SU-DHL-6 (cell line): ENCODE measurements around the gene FAM9A.
"Not testable (repeated sequence)": the region's sequence is repeated elsewhere in the genome, so short reads cannot be mapped to it uniquely, and the experiment has no call there.

Experiments used
- H2AFZ ChIP-seq: fragments of 200-600 bp; sonication (generic); 2 replicates; pipeline ENCODE4 v1.6.1; 2014; ENCODE audit warnings: low read depth, mild to moderate bottlenecking, moderate library complexity, mixed read lengths, antibody characterized with exemption, low read length; ENCODE audit not compliant: severe bottlenecking
- H3F3A ChIP-seq: fragments of 200-600 bp; shearing (Covaris generic); 2 replicates; pipeline ENCODE4 v1.6.0; 2016; ENCODE audit warnings: antibody characterized with exemption, mild to moderate bottlenecking; ENCODE audit not compliant: insufficient read depth
- H3K27ac ChIP-seq: fragments of 200-600 bp; sonication (generic); 2 replicates; pipeline ENCODE4 v1.5.1; 2016; ENCODE audit warnings: low read depth, mild to moderate bottlenecking, low read length, moderate library complexity, mixed read lengths
- H3K27me3 ChIP-seq: fragments of 200-600 bp; sonication (generic), shearing (Covaris generic); 2 replicates; pipeline ENCODE4 v1.6.0; 2014; ENCODE audit warnings: mild to moderate bottlenecking, low read length
- H3K36me3 ChIP-seq: fragments of 200-600 bp; sonication (generic); 2 replicates; pipeline ENCODE4 v1.6.1; 2014; ENCODE audit warnings: mild to moderate bottlenecking, low read length, mixed read lengths
- H3K4me2 ChIP-seq: fragments of 300-600, 200-600 bp; shearing (Covaris generic), sonication (generic); 2 replicates; pipeline ENCODE4 v1.6.0; 2014; ENCODE audit warnings: low read length, low read depth, mild to moderate bottlenecking; ENCODE audit not compliant: poor library complexity, severe bottlenecking
- H3K4me3 ChIP-seq: fragments of 200-600 bp; sonication (generic); 2 replicates; pipeline ENCODE4 v1.5.1; 2014; ENCODE audit warnings: antibody characterized with exemption, low read length, mild to moderate bottlenecking, mixed read lengths; ENCODE audit not compliant: insufficient read depth, poor library complexity, severe bottlenecking
- H3K79me2 ChIP-seq: fragments of 200-600 bp; sonication (generic); 2 replicates; pipeline ENCODE4 v1.6.1; 2014; ENCODE audit warnings: mild to moderate bottlenecking, low read length, moderate library complexity; ENCODE audit not compliant: insufficient read depth
- H3K9ac ChIP-seq: fragments of 200-600 bp; sonication (generic); 2 replicates; pipeline ENCODE4 v1.7.0; 2014; ENCODE audit warnings: mild to moderate bottlenecking, low read length
- H3K9me2 ChIP-seq: fragments of 200-600 bp; sonication (generic); replicated peaks from 2 replicates; pipeline ENCODE4 v1.6.1; 2014; ENCODE audit warnings: low read length; ENCODE audit not compliant: insufficient read depth
- H3K9me3 ChIP-seq: fragments of 200-600 bp; sonication (generic); 2 replicates; pipeline ENCODE4 v1.6.1; 2014; ENCODE audit warnings: low read length, mixed read lengths; ENCODE audit not compliant: insufficient read depth
- H4K20me1 ChIP-seq: fragments of 200-600 bp; sonication (generic); 2 replicates; pipeline ENCODE4 v1.6.1; 2014; ENCODE audit warnings: low read depth, mild to moderate bottlenecking, antibody characterized with exemption, low read length, moderate library complexity, mixed read lengths
- CTCF ChIP-seq: fragments of 200-600 bp; sonication (generic); IDR thresholded peaks from one replicate; pipeline ENCODE4 v1.5.1; 2017; ENCODE audit warnings: antibody characterized with exemption, mild to moderate bottlenecking, low read length, moderate library complexity; ENCODE audit not compliant: insufficient read depth, poor library complexity, severe bottlenecking
- EZH2phosphoT487 ChIP-seq: fragments of 200-600 bp; sonication (generic), shearing (Covaris generic); conservative IDR thresholded peaks from 2 replicates; pipeline ENCODE4 v1.6.1; 2018; ENCODE audit warnings: mild to moderate bottlenecking, antibody characterized with exemption, low read length, moderate library complexity, mixed read lengths

The FAM9A gene

GRCh38 chrX:8757609-8758389, 43.4 kb downstream of the FAM9A start:
- not testable (repeated sequence) for H3K27me3 ChIP-seq, H3F3A ChIP-seq, H3K9ac ChIP-seq, H4K20me1 ChIP-seq, H3K4me2 ChIP-seq, H3K36me3 ChIP-seq, H3K9me2 ChIP-seq, H3K79me2 ChIP-seq, H2AFZ ChIP-seq, H3K4me3 ChIP-seq, H3K27ac ChIP-seq, H3K9me3 ChIP-seq

GRCh38 chrX:8755813-8756212, 45.4 kb downstream of the FAM9A start:
- no peaks in the 10 kb centered on the region for H3K9me2 ChIP-seq
- TF ChIP-seq EZH2phosphoT487 (no peak), CTCF (no peak)
- H4K20me1 ChIP-seq: no peaks in the 10 kb centered on the region
- H2AFZ ChIP-seq: no peak overlapping the region
- no peaks in the 10 kb centered on the region for H3K27me3 ChIP-seq
- H3K9ac ChIP-seq: no peak overlapping the region
- H3K36me3 ChIP-seq: no peaks in the 10 kb centered on the region
- no peaks in the 10 kb centered on the region for H3K9me3 ChIP-seq
- no peaks in the 10 kb centered on the region for H3F3A ChIP-seq
- H3K4me3 ChIP-seq: no peak overlapping the region
- no peak overlapping the region for H3K4me2 ChIP-seq
- H3K79me2 ChIP-seq: no peaks in the 10 kb centered on the region
- no peak overlapping the region for H3K27ac ChIP-seq

- Histone ChIP-seq H2AFZ (no peak overlapping the region), H3K36me3 (no peaks in the 10 kb centered on the region)
These were observed 46.1 kb downstream of the FAM9A start for GRCh38 chrX:8755116-8755515.

More at GRCh38 chrX:8755116-8755515, 46.1 kb downstream of the FAM9A start:
- Histone ChIP-seq H3K9me3 (no peaks in the 10 kb centered on the region), H3K9ac (no peak overlapping the region), H3F3A (no peaks in the 10 kb centered on the region), H3K9me2 (no peaks in the 10 kb centered on the region), H4K20me1 (no peaks in the 10 kb centered on the region), H3K27me3 (no peaks in the 10 kb centered on the region), H3K27ac (no peak overlapping the region), H3K4me3 (no peak overlapping the region), H3K4me2 (no peak overlapping the region), H3K79me2 (no peaks in the 10 kb centered on the region)
- TF ChIP-seq CTCF (no peak), EZH2phosphoT487 (no peak)
